ENCODE measurements around the gene CALCR.
"Not testable (repeated sequence)": the region's sequence is repeated elsewhere in the genome, so short reads cannot be mapped to it uniquely, and the experiment has no call there.

Gene CALCR

DNA sequence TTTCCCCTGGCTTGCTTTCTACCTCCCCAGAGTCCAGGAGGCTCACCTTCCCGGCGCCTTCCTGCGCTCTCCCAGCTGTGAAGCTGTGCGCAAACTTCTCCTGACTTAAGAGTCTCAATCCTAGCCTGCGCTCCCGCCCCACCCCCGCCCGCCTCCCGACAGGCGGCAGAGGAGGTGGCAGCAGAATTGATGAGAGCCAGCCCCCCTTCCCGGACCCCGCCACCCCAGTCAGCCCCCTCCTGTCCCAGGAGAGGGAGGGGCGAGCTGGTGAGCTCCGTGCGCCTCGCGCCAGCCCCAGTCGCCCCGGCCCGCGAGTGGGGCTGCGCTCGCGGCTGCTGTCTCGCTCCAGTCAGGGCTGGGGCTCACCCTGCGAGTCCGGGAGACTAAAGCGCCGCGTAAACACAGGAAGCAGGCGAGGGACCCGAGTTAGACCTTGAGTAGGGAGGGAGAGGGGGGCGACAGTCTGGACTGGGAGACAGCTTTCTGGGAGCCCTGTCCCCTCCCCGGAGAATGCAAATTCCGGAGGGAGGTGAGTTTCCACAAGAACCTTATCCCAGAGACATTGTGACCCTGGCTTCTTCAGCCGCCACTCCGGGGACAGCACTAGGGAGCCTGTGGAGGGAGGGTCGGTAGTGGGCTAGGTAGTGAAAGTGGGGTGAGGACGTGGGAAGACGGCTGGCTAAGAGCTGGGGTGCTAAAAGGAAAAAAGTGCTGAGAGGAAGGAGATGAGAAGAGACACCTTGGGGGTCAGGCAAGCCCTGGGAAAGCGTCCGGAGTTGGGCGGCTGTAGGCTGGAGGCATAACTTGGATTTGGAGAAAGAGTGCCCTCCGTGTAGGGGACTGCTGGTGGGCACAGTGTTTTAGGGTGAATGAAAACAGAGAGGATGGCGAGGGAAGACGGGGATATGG, at the start of gene CALCR:
Gene CALCR (minus strand): TSS at position 79 of the 909 bp plus-strand sequence. CDS start 87,743 bp downstream, outside the sequence.
- no peak for DNase-seq (ENCODE audit: low spot score)

DNA sequence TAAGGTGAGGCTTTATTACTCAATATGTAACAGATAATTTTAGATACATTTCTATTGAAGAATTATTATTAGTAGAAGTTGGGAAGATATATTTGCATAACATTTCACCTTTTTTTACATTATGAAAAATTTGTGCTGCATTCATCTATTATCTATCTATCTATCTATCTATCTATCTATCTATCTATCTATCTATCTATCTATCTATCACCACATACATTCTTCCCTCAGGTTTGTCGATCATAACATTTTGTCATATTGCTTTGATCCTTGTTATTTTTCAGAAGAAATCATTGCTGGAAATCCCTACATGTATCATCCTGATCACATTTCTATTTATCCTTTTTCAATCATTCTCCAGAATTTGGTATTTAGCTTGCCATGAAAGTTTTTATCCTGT, 49.3 kb upstream of the CALCR start:
- DNase-seq (ENCODE audit: low spot score), result no peak

DNA sequence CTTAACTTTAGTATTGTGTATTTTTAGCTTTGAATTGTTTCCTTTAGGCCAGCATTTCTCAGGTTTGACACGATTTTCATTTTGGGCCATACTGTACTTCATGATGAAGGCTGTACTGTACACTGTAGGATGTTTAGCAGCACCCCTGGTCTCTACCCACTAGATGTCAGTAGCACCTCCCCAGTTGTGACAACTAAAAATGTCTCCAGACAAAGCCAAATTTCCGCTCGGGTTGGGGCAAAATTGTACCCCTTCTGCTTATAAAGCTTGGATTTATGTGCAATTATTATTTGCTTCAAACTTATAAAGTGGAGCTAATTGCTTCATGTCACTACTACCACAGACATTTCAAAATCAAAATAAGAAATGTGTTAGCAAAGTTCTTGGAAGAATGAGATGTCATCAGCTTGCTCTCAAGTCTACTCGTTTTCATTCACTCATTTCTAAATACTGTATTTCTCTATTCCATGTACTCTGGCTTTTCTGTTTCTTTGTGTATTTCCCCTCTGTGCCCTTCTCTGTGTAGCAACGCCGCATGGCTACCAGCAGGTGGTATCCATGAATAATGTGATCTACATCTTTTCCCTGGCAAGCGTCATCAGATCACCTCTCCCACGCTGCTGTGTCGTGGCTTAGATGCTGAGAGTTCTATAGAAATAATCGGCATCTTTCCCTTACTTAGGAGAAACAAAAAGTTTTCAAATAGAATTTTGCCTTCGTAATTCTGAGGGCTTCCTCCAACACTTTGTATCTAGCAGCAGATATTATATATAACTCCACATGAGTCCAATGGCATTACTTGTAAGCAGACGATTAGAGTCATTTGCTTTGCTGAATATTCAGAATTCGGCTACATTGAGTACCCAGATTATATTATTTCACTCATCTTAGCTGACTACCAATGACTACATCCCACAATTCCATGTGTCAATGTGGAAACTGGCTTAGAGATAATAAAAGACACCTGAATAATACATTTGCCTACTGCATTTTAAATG, 47.8 kb upstream of the CALCR start:
- DNase-seq (ENCODE audit: low spot score), result no peak

DNA sequence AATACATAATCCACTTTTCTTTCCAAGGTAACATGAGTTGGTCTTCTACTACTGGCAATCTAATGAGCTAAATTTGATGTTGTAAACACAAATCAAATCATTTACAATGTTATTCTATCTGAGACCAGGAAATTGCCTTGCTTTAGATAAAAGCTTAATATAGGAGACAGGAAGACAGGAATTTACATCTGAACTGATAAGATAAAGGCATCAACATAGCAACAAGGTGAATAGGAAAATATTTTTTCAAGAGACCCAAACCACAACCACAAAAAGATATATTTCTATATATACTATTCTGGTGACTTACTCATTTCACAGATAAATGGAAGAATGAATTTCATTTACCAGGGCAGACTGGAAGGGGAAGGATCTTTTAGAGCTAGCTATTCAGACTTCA, 46.3 kb upstream of the CALCR start:
- DNase-seq (ENCODE audit: low spot score), result no peak

DNA sequence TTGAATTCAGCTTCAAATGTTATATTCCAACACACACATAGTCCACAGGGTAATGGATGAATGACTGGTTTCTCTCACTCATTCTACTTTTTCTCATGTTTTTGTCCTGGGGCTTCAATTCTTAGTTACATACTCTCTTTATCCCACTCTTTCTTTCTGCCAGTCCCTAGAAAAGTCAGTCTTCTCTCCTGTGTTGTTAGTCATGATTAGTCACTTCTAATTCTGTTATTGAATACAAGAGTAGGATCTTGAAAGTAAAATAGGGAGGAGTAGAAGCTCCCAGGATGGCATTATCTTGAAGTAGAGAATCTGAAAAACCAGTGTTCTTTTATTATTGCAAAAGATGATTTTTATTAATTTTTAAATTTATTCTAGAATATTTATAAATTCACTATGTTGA, 45.5 kb upstream of the CALCR start:
- no peak for DNase-seq (ENCODE audit: low spot score)

DNA sequence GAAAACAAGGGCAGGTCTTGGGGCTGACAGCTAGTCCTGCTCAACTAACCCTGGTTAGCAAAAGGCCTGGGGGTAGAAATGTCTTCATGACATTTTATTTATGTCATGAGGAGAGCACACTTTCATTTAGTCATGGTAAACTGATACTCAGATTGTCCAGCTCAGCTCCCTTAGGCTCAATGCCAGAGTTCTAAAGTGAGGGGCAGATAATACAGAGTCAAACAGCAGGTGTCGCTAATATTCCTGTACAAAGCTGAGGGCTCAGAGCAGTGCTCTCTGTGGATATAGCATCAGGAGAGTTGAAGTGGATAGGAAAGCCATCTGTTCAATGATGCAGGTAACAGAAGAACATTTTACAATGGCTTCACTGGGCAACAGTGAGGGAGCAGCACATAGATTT, 26.8 kb upstream of the CALCR start:
- DNase-seq (ENCODE audit: low spot score), result no peak

DNA sequence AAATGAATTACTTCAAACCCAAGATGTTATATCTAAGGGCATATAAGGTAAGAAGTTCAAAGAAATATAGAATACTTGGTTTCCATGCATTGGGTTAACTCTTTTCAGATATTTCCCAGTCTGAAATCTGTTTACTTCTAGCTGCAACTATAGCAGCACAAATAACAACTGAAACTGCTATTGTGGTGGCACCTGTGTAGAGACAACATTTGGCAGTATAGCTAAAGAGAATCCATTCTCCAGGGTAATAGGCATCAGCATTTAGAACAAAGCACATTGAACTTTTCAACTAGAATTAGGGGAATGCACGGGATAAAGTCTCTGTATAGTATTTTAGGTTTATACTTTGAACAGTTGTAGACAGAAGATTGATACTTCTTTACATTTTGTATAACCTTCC, 19.7 kb upstream of the CALCR start:
- DNase-seq (ENCODE audit: low spot score), result no peak

DNA sequence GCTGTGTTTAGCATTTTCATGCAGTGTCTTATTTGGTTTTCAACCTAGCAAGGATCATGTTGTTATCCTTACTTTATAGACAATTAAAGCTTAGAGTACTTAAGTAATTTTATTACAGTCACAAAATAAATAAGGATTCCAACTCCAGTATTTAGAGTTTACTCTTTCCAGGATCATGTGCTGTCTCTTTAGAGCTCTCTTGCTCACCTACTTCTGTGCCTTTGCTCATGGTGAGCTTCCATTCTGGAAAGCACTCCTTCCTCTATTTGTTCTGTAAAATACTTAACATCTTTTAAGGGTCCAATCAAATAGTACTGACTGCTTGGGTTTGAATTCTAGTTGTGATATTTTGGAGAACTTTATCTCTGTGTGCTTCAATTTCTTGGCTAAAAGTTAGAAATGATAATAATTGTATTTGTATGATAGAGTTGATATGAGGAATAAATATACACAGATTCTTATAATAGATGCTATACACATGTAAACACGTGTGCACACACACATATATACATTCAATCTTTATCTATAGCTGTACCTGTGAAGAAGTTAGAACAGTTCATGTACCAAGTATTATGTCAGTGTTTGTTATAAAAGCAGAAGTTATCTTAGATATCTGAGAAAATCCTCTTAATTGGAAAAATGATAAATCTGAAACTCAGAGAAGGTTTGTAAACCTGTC, 18.2 kb upstream of the CALCR start:
- no peak for DNase-seq (ENCODE audit: low spot score)

DNA sequence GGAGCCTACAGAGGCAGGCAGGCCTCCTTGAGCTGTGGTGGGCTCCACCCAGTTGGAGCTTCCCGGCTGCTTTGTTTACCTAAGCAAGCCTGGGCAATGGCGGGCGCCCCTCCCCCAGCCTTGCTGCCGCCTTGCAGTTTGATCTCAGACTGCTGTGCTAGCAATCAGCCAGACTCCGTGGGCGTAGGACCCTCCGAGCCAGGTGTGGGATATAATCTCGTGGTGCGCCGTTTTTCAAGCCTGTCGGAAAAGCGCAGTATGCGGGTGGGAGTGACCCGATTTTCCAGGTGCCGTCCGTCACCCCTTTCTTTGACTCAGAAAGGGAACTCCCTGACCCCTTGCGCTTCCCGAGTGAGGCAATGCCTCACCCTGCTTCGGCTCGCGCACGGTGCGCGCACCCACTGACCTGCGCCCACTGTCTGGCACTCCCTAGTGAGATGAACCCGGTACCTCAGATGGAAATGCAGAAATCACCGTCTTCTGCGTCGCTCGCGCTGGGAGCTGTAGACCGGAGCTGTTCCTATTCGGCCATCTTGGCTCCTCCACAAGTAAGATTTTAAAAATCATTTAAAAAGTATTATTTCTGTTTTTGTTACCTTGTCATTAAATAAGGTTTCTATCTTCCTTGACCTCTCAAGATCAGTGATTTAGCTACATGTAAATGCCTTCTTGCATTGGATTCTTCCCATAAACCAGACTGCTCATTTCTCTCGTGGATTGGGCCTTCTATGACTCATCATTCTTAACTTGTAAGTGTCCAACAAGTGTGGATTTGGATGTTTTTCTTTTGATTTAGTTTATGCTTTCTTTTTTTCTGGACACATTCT, 16.9 kb upstream of the CALCR start:
- DNase-seq (ENCODE audit: low spot score), result not testable (repeated sequence)

DNA sequence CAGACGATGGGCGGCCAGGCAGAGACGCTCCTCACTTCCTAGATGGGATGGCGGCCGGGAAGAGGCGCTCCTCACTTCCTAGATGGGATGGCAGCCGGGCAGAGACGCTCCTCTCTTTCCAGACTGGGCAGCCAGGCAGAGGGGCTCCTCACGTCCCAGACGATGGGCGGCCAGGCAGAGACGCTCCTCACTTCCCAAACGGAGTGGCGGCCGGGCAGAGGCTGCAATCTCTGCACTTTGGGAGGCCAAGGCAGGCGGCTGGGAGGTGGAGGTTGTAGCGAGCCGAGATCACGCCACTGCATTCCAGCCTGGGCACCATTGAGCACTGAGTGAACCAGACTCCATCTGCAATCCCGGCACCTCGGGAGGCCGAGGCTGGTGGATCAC, 11.9 kb upstream of the CALCR start:
- not testable (repeated sequence) for DNase-seq (ENCODE audit: low spot score)

DNA sequence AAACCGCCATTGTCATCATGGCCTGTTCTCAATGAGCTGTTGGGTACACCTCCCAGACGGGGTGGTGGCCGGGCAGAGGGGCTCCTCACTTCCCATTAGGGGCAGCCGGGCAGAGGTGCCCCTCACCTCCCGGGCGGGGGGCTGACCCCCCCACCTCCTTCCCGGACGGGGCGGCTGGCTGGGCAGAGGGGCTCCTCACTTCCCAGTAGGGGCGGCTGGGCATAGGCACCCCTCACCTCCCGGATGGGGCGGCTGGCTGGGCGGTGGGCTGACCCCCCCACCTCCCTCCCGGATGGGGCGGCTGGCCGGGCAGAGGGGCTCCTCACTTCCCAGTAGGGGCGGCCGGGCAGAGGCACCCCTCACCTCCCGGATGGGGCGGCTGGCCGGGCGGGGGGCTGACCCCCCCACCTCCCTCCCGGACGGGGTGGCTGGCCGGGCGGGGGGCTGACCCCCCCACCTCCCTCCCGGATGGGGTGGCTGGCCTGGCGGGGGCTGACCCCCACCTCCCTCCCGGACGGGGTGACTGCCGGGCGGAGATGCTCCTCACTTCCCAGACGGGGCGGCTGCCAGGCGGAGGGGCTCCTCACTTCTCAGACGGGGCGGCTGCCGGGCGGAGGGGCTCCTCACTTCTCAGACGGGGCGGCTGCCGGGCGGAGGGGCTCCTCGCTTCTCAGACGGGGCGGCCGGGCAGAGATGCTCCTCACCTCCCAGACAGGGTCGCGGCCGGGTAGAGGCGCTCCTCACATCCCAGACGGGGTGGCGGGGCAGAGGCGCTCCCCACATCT, 11.4 kb upstream of the CALCR start:
- not testable (repeated sequence) for DNase-seq (ENCODE audit: low spot score)

DNA sequence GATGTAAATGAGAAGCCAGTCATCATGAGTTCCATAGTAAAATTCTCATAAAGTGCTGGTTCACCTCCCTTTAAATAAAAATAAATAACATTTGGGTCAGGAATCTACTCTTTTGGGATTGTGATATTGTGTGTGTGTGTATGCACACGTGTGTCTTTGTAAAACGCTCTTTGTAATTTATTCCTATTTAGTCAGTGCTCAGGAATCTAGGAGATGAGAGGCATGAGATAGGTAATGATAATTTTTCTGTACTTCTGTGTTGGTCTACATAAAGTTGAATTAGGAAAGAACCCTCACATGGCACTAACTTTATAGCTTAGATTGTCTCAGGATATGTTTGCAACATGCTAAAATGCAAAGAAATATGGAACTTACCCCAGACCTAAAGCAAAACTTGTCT, 4.9 kb upstream of the CALCR start:
- DNase-seq (ENCODE audit: low spot score), result no peak

DNA sequence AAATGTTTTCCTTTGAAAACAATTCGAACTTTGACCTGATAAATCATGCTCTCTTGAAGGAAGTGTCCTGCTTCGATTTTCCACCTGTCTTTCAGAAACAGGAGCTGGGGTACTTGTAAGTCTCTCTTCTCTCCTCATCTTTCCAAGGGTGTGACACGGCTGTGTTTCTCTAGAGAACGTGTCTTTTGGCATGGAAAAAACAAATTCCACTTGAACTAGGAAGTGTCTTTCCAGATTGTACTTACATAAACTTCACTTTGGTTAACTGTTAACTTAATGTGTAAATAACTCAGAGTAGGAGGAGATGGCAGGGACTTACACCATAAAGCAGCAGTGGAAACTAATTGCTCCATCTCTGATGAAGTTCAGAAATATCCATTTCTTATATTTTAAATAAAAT, 4.2 kb upstream of the CALCR start:
- no peak for DNase-seq (ENCODE audit: low spot score)

DNA sequence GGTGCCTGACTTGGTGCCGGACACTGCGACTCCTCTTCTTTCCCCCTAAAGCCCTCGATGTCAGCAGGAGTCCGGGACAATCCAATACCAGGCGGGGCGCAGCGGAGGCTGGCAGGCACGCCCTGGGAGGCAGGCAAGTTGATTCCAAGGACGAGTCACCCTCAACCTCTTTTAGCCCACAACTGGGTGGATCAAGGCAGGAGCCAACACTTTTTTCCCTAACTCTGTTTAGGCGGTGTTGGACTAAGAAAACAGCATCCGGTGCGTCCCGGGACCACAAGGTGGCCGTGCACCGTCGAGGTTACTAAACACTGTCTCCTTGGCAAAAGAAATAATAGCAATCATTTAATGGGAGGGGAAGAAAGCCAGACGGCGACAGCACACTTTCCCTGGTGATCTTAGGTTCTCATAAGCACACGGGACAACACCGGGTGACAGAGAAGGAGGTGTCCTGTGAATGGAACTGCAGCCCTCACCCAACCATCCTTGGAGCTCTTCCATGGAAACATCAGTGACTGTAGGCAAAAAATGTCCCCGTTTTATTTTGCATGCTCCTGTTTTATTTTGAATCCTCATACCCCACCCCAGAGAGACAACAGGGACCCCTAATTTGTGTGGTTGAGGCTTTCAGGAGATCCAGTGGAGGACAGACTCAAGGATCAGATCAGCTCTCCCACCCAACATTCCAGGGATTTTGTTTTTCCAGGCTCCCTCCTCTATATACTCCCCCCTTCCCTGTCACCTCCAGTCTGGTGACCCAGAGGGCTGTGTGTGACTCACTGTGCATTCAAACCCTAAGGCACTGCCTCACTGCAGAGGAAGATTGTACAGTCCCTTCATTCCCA, 1.3 kb upstream of the CALCR start:
- no peak for DNase-seq (ENCODE audit: low spot score)

DNA sequence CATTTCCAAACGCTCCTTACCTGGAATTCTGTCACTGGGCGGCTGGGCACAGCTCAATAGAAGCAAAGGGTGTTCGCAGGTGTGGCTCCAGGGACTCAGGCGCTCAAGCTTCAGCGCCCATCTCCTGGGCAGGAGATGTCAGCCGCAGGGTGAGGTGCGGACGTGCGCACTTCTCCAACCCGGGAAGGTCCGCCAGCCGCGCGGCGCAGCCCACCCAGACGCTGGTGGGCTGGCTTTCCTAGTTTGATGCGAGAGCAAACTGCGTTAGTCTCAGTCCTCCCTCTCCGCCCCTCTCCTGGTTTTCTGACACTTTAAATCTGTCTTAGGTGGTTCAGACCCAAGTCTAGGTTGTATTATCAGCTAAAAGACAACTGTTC, 267 bp downstream of the CALCR start:
- DNase-seq (ENCODE audit: low spot score), result no peak

DNA sequence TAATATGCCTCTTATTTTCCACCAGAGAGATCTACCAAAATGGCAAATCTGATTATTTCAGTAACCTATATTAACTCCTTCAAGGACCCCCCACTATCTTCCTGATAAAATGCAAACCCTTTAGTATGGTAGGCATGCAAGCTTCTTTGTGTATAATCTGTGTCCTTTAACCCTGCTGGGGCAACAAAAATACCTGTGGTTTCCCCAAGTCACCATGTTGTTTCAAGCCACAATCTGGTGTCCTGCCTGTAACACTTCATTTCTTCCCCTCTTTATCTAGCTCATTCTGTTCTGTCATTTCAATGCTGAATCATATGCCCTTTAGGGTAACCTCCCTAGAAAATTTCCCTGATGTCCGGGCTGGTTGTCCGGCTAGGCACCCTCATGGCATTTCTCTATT, 5.3 kb downstream of the CALCR start:
- DNase-seq (ENCODE audit: low spot score), result no peak

DNA sequence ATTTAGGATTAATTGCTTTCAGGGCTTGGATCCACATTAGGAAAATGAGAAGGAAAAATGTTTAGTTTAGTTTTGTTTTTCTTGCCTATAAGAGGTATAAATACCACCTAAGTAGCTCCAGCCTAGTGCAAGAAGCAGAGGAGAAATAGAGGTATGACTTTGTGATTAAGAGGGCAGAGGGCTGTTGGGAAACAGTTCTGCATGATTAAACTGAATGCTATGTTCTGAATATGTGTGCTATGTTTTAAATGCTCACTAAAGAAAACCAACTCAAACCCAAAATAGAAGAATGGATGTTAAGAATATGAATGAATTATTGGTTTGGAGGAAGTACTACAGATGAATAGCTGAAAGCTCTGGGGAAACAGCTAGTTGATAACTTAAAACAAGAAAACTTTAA, 7.6 kb downstream of the CALCR start:
- no peak for DNase-seq (ENCODE audit: low spot score)

DNA sequence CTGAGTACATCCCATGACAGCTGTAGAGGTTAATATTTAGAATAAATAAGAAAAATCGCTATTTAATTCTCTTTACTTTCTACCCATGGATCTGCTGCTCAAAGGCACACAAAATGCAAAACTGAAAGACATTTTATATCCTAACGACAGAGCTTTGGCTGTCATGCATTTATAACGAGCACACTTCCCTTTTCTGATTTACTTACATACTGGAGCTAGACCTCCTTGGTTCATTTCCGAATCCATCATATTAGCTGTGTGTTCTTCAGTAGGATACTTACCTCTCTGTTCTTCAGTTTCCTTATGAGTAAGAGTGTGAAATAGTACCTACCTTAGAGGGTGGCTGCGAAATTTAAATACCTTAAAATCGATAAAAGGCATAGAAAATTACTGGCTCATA, 10.9 kb downstream of the CALCR start:
- no peak for DNase-seq (ENCODE audit: low spot score)

DNA sequence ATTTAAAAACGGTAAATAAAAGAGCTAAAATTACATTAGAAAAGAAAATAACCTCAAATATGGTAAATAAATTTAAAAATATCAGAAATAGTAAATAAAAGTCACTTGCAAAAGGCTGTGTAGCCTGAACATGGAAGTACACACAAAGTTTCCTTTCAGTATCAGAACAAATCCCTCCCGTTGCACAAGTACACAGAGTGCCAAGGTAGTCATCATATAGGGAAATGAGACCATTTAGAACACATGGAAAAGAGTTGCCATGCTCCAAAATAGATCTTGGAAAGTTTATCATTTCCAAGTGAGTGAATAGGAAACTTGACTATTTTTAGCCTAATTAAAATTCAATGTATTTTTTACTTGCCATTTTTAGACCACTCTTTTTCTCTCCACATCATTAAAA, 11.6 kb downstream of the CALCR start:
- no peak for DNase-seq (ENCODE audit: low spot score)

DNA sequence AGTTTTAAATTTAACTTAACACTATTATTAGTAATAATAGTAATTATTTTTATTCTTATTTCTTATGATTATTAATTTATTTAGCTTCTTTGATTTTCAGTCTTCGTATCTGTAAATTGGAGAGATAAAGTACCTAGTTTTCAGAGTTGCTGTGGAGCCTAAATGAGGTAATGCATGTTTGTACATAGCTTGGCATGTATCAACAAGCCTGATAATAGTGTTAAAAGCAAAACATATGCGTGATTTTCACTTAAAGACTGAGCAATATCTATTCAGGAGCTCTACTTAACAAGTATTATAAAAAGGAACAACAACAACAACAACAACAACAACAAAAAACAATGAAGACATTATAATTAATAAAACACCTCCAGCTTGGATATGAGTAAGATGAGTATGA, 12.4 kb downstream of the CALCR start:
- no peak for DNase-seq (ENCODE audit: low spot score)

Data from hematopoietic multipotent progenitor cell treated with erythropoietin and hydrocortisone succinate and interleukin-3 and kit ligand, for 15 days (in vitro differentiated cells).